Activated CD4-positive, alpha-beta T cell treated with anti-CD3 and anti-CD28 coated beads, Interleukin-2, amount 10 ng/mL, durations not matched to agents 7 days and 5 days (primary cell): ENCODE measurements around the gene KIF25. TPM values are rescaled to one million over a fixed set of nuclear protein-coding genes. Genes with fewer than 3 reads are reported as not detected.

Experiments
- CTCF ChIA-PET: fragments of 350-600 bp; sonication (Branson Sonifier 250); formaldehyde crosslinking; loops from one replicate; lab custom pipeline; 2021; ENCODE audit warnings: antibody characterized with exemption; lab: Charles Lee
- POLR2A ChIA-PET: fragments of 350-600 bp; sonication (Branson Sonifier 250); formaldehyde crosslinking; loops from one replicate; lab custom pipeline; 2021; ENCODE audit warnings: antibody characterized with exemption; lab: Charles Lee
- DNase-seq: peaks from one replicate; pipeline ENCODE4 v3.0.0-alpha.2; 2020
- H3K27ac Mint-ChIP-seq: one replicate; pipeline ENCODE4 v1.8.0; 2021; ENCODE audit warnings: mild to moderate bottlenecking, moderate library complexity, mixed read lengths
- H3K27me3 Mint-ChIP-seq: one replicate; pipeline ENCODE4 v1.8.0; 2021; ENCODE audit warnings: mixed read lengths
- H3K36me3 Mint-ChIP-seq: one replicate; pipeline ENCODE4 v1.8.0; 2021; ENCODE audit warnings: low read depth, mixed read lengths
- H3K4me1 Mint-ChIP-seq: one replicate; pipeline ENCODE4 v1.8.0; 2021; ENCODE audit warnings: mixed read lengths
- H3K4me3 Mint-ChIP-seq: one replicate; pipeline ENCODE4 v1.8.0; 2021; ENCODE audit warnings: mild to moderate bottlenecking, moderate library complexity, mixed read lengths
- H3K9me3 Mint-ChIP-seq: one replicate; pipeline ENCODE4 v1.8.0; 2021; ENCODE audit warnings: mixed read lengths
- total RNA-seq, 2 experiments: library from RNA; stranded (reverse); gene quantifications; one replicate each; pipeline ENCODE4 v1.2.3, GENCODE V29; 2021

KIF25 gene
- total RNA-seq, 2 experiments from 2014 or later: not detected

- H3K4me3 Mint-ChIP-seq: no peak overlapping the region
- no peak for DNase-seq
- ChIA-PET POLR2A (no interaction called here), CTCF (no interaction called here)
- H3K27me3 Mint-ChIP-seq: no peaks in the 10 kb centered on the region
- H3K27ac Mint-ChIP-seq: no peak overlapping the region
- no peaks in the 10 kb centered on the region for H3K4me1 Mint-ChIP-seq
- H3K9me3 Mint-ChIP-seq: no peaks in the 10 kb centered on the region
- H3K36me3 Mint-ChIP-seq: no peaks in the 10 kb centered on the region
Observed at GRCh38 chr6:168060521-168060931, 63.1 kb downstream of the KIF25 start.

- H3K27me3 Mint-ChIP-seq: no peaks in the 10 kb centered on the region
Observed at GRCh38 chr6:168061269-168062210, 64.1 kb downstream of the KIF25 start.

GRCh38 chr6:168062346-168063289 is 65.1 kb downstream of the KIF25 start:
- POLR2A ChIA-PET: no interaction called here
- H3K27ac Mint-ChIP-seq: no peak overlapping the region

More at GRCh38 chr6:168061269-168062210, 64.1 kb downstream of the KIF25 start:
- CTCF ChIA-PET: no interaction called here
- no peaks in the 10 kb centered on the region for H3K4me1 Mint-ChIP-seq
- no peak for DNase-seq
- no peaks in the 10 kb centered on the region for H3K36me3 Mint-ChIP-seq
- no peak overlapping the region for H3K4me3 Mint-ChIP-seq
- no peaks in the 10 kb centered on the region for H3K9me3 Mint-ChIP-seq
- POLR2A ChIA-PET: no interaction called here
- H3K27ac Mint-ChIP-seq: no peak overlapping the region

GRCh38 chr6:168063431-168063830 is 66.0 kb downstream of the KIF25 start:
- ChIA-PET POLR2A (no interaction called here), CTCF (no interaction called here)
- H3K27me3 Mint-ChIP-seq: no peaks in the 10 kb centered on the region

More at GRCh38 chr6:168062346-168063289, 65.1 kb downstream of the KIF25 start:
- Mint-ChIP-seq H3K4me3 (no peak overlapping the region), H3K9me3 (no peaks in the 10 kb centered on the region), H3K4me1 (no peaks in the 10 kb centered on the region), H3K27me3 (no peaks in the 10 kb centered on the region), H3K36me3 (no peaks in the 10 kb centered on the region)
- no peak for DNase-seq
- CTCF ChIA-PET: no interaction called here

GRCh38 chr6:168064226-168064807 is 66.8 kb downstream of the KIF25 start:
- CTCF ChIA-PET: no interaction called here
- H3K36me3 Mint-ChIP-seq: no peaks in the 10 kb centered on the region
- POLR2A ChIA-PET: no interaction called here
- H3K9me3 Mint-ChIP-seq: no peaks in the 10 kb centered on the region
- no peak for DNase-seq
- H3K4me1 Mint-ChIP-seq: no peaks in the 10 kb centered on the region
- no peaks in the 10 kb centered on the region for H3K27me3 Mint-ChIP-seq
- H3K4me3 Mint-ChIP-seq: no peak overlapping the region
- H3K27ac Mint-ChIP-seq: no peak overlapping the region

More at GRCh38 chr6:168063431-168063830, 66.0 kb downstream of the KIF25 start:
- H3K36me3 Mint-ChIP-seq: no peaks in the 10 kb centered on the region
- H3K27ac Mint-ChIP-seq: no peak overlapping the region
- H3K9me3 Mint-ChIP-seq: no peaks in the 10 kb centered on the region
- H3K4me1 Mint-ChIP-seq: no peaks in the 10 kb centered on the region
- H3K4me3 Mint-ChIP-seq: no peak overlapping the region
- no peak for DNase-seq

GRCh38 chr6:168067081-168067759 is 69.7 kb downstream of the KIF25 start:
- no peaks in the 10 kb centered on the region for H3K4me1 Mint-ChIP-seq
- H3K9me3 Mint-ChIP-seq: no peaks in the 10 kb centered on the region
- DNase-seq: no peak
- ChIA-PET POLR2A (no interaction called here), CTCF (interaction anchor here (0.7 kb wide), 1 partner anchor 1049 kb away, joined by 4 read pairs; no protein-coding TSS in a partner anchor)
- H3K36me3 Mint-ChIP-seq: no peaks in the 10 kb centered on the region
- no peak overlapping the region for H3K27ac Mint-ChIP-seq
- no peak overlapping the region for H3K4me3 Mint-ChIP-seq
- no peaks in the 10 kb centered on the region for H3K27me3 Mint-ChIP-seq

- ChIA-PET POLR2A (no interaction called here), CTCF (no interaction called here)
- no peak overlapping the region for H3K27ac Mint-ChIP-seq
- DNase-seq: no peak
- H3K27me3 Mint-ChIP-seq: no peaks in the 10 kb centered on the region
- H3K4me3 Mint-ChIP-seq: no peak overlapping the region
- no peaks in the 10 kb centered on the region for H3K36me3 Mint-ChIP-seq
- H3K9me3 Mint-ChIP-seq: no peaks in the 10 kb centered on the region
- no peaks in the 10 kb centered on the region for H3K4me1 Mint-ChIP-seq
Observed at GRCh38 chr6:168070804-168071203, 73.3 kb downstream of the KIF25 start.

- no peak for DNase-seq
- Mint-ChIP-seq H3K4me3 (no peak overlapping the region), H3K27me3 (no peaks in the 10 kb centered on the region), H3K27ac (no peak overlapping the region), H3K9me3 (no peaks in the 10 kb centered on the region), H3K36me3 (no peaks in the 10 kb centered on the region), H3K4me1 (no peaks in the 10 kb centered on the region)
- CTCF ChIA-PET: no interaction called here
- POLR2A ChIA-PET: no interaction called here
Observed at GRCh38 chr6:168071620-168072019, 74.1 kb downstream of the KIF25 start.

GRCh38 chr6:168072261-168072660 is 74.8 kb downstream of the KIF25 start:
- DNase-seq: no peak
- Mint-ChIP-seq H3K4me1 (no peaks in the 10 kb centered on the region), H3K36me3 (no peaks in the 10 kb centered on the region), H3K27ac (no peak overlapping the region), H3K27me3 (no peaks in the 10 kb centered on the region), H3K4me3 (no peak overlapping the region), H3K9me3 (no peaks in the 10 kb centered on the region)
- ChIA-PET POLR2A (no interaction called here), CTCF (no interaction called here)

GRCh38 chr6:168072730-168073129 is 75.3 kb downstream of the KIF25 start:
- Mint-ChIP-seq H3K4me3 (no peak overlapping the region), H3K27me3 (no peaks in the 10 kb centered on the region), H3K27ac (no peak overlapping the region), H3K9me3 (no peaks in the 10 kb centered on the region), H3K4me1 (no peaks in the 10 kb centered on the region), H3K36me3 (no peaks in the 10 kb centered on the region)
- no peak for DNase-seq
- ChIA-PET POLR2A (no interaction called here), CTCF (no interaction called here)

GRCh38 chr6:168073937-168074730 is 76.7 kb downstream of the KIF25 start:
- Mint-ChIP-seq H3K27ac (no peak overlapping the region), H3K36me3 (no peaks in the 10 kb centered on the region), H3K27me3 (no peaks in the 10 kb centered on the region), H3K4me1 (no peaks in the 10 kb centered on the region), H3K9me3 (no peaks in the 10 kb centered on the region), H3K4me3 (no peak overlapping the region)
- ChIA-PET CTCF (no interaction called here), POLR2A (no interaction called here)
- no peak for DNase-seq

GRCh38 chr6:168075216-168075615 is 77.7 kb downstream of the KIF25 start:
- ChIA-PET CTCF (no interaction called here), POLR2A (no interaction called here)
- H3K4me3 Mint-ChIP-seq: no peak overlapping the region
- H3K36me3 Mint-ChIP-seq: no peaks in the 10 kb centered on the region
- H3K27me3 Mint-ChIP-seq: no peaks in the 10 kb centered on the region
- no peaks in the 10 kb centered on the region for H3K9me3 Mint-ChIP-seq
- H3K27ac Mint-ChIP-seq: no peak overlapping the region
- H3K4me1 Mint-ChIP-seq: no peaks in the 10 kb centered on the region
- no peak for DNase-seq
